GM19035 (cell line): Measurements from ENCODE around the gene ZNF577.
A peak's percentile ranks its signal among the peaks of the same experiment; 100 is the strongest.
"Not testable (repeated sequence)": the region's sequence is repeated elsewhere in the genome, so short reads cannot be mapped to it uniquely, and the experiment has no call there.

Experiments used
- ATAC-seq: cut with Tn5 transposase; IDR thresholded peaks from one replicate; pipeline ENCODE4 v1.9.1; 2021; ENCODE audit not compliant: unreplicated experiment

Gene ZNF577

GRCh38 chr19:51887522-51888498, at the start of gene ZNF577:
Gene ZNF577 (minus strand): TSS chr19:51887951. CDS start chr19:51880382, 7,569 bp downstream.
- ATAC-seq: no peak

- ATAC-seq: no peak
These were observed 44.2 kb upstream of the ZNF577 start for GRCh38 chr19:51931921-51932320.

GRCh38 chr19:51927859-51928258, 40.1 kb upstream of the ZNF577 start:
- ATAC-seq: no peak

GRCh38 chr19:51926784-51927741, 39.3 kb upstream of the ZNF577 start, which contains the start of gene ZNF613:
Gene ZNF613 (plus strand): TSS chr19:51927472. CDS start chr19:51936221, 8,749 bp downstream.
- ATAC-seq: peak; percentile 88

- no peak for ATAC-seq
These were observed 38.7 kb upstream of the ZNF577 start for GRCh38 chr19:51926426-51926783.

- ATAC-seq: no peak
These were observed 34.2 kb upstream of the ZNF577 start for GRCh38 chr19:51921949-51922348.

- ATAC-seq: no peak
These were observed 31.9 kb upstream of the ZNF577 start for GRCh38 chr19:51919606-51920005.

- no peak for ATAC-seq
These were observed 28.4 kb upstream of the ZNF577 start for GRCh38 chr19:51916167-51916566.

GRCh38 chr19:51915324-51915867, 27.6 kb upstream of the ZNF577 start:
- ATAC-seq: no peak

- not testable (repeated sequence) for ATAC-seq
These were observed 20.2 kb upstream of the ZNF577 start for GRCh38 chr19:51907981-51908380.

- ATAC-seq: not testable (repeated sequence)
These were observed 18.4 kb upstream of the ZNF577 start for GRCh38 chr19:51906108-51906507.

GRCh38 chr19:51905639-51906038, 17.9 kb upstream of the ZNF577 start:
- not testable (repeated sequence) for ATAC-seq

- no peak for ATAC-seq
These were observed 17.5 kb upstream of the ZNF577 start for GRCh38 chr19:51905206-51905605.

GRCh38 chr19:51904331-51905165, 16.8 kb upstream of the ZNF577 start, which contains the start of gene ZNF649:
Gene ZNF649 (minus strand): TSS chr19:51905017. CDS start chr19:51900107, 4,910 bp downstream.
- ATAC-seq: peak; percentile 73

GRCh38 chr19:51903192-51903591, 15.4 kb upstream of the ZNF577 start:
- no peak for ATAC-seq

GRCh38 chr19:51901860-51902259, 14.1 kb upstream of the ZNF577 start:
- no peak for ATAC-seq

GRCh38 chr19:51891193-51891747, 3.5 kb upstream of the ZNF577 start:
- ATAC-seq: no peak

- ATAC-seq: no peak
These were observed 2.2 kb upstream of the ZNF577 start for GRCh38 chr19:51889934-51890333.

- ATAC-seq: no peak
These were observed 3.0 kb downstream of the ZNF577 start for GRCh38 chr19:51884713-51885112.

- no peak for ATAC-seq
These were observed 5.2 kb downstream of the ZNF577 start for GRCh38 chr19:51882518-51882917.
